Brain microvascular endothelial cell (primary cell): ENCODE results near the gene AFF3.

ENCODE experiments used
- DNase-seq: peaks from one replicate; pipeline ENCODE4 v3.0.0-alpha.2; 2020
- H3K27ac ChIP-seq: fragments of 250-450 bp; sonication (Bioruptor Pico); 2 replicates; pipeline ENCODE4 v1.5.1; 2020; ENCODE audit warnings: mild to moderate bottlenecking, moderate library complexity
- H3K27me3 ChIP-seq: fragments of 250-450 bp; sonication (Bioruptor Pico); replicated peaks from 2 replicates; pipeline ENCODE4 v1.5.1; 2020; ENCODE audit warnings: mild to moderate bottlenecking
- H3K36me3 ChIP-seq: fragments of 250-450 bp; sonication (Bioruptor Pico); replicated peaks from 2 replicates; pipeline ENCODE4 v1.5.1; 2020; ENCODE audit warnings: mild to moderate bottlenecking
- H3K4me3 ChIP-seq: 2 replicates; pipeline ENCODE4 v1.5.1; 2011; ENCODE audit warnings: low read depth, mild to moderate bottlenecking, control low read depth, low read length, moderate library complexity
- CTCF ChIP-seq: IDR thresholded peaks from 2 replicates; pipeline ENCODE4 v1.5.1; 2011; ENCODE audit warnings: low read depth, mild to moderate bottlenecking, moderate library complexity, low read length, control low read depth, inconsistent platforms; ENCODE audit errors: missing control alignments
- in situ Hi-C: cut with HindIII; loops from 2 replicates; pipeline ENCODE4 v1.10.0; 2017; ENCODE audit warnings: low sequenced_read_pairs, low pct_ligation_motif_present

The AFF3 gene

GRCh38 chr2:99811544-99811943 lies 330.8 kb downstream of the AFF3 start:
- in situ Hi-C loops = no loop called here
- H3K27ac ChIP-seq = peak overlapping the region; percentile 19
- H3K4me3 ChIP-seq = no peak overlapping the region
- H3K27me3 ChIP-seq = no peaks in the 10 kb centered on the region
- no peaks in the 10 kb centered on the region for H3K36me3 ChIP-seq
- no peak for TF ChIP-seq CTCF
- DNase-seq = peak; percentile 84

GRCh38 chr2:99810225-99810624 lies 332.2 kb downstream of the AFF3 start:
- in situ Hi-C loops = no loop called here
- Histone ChIP-seq H3K36me3 (no peaks in the 10 kb centered on the region), H3K27me3 (no peaks in the 10 kb centered on the region), H3K4me3 (no peak overlapping the region), H3K27ac (no peak overlapping the region)
- TF ChIP-seq CTCF = no peak
- DNase-seq = no peak

- Histone ChIP-seq H3K4me3 (no peak overlapping the region), H3K36me3 (no peaks in the 10 kb centered on the region), H3K27me3 (no peaks in the 10 kb centered on the region), H3K27ac (no peak overlapping the region)
- no peak for DNase-seq
- in situ Hi-C loops = no loop called here
- no peak for TF ChIP-seq CTCF
Observed at GRCh38 chr2:99809259-99809900, 333.0 kb downstream of the AFF3 start.

GRCh38 chr2:99808361-99809200 lies 333.8 kb downstream of the AFF3 start:
- in situ Hi-C loops = no loop called here
- no peak for DNase-seq
- Histone ChIP-seq H3K36me3 (no peaks in the 10 kb centered on the region), H3K27me3 (no peaks in the 10 kb centered on the region), H3K27ac (peak overlapping the region; percentile 7), H3K4me3 (no peak overlapping the region)
- TF ChIP-seq CTCF = no peak

GRCh38 chr2:99806758-99807157 lies 335.6 kb downstream of the AFF3 start:
- Histone ChIP-seq H3K27me3 (no peaks in the 10 kb centered on the region), H3K27ac (peak overlapping the region; percentile 39), H3K4me3 (no peak overlapping the region), H3K36me3 (no peaks in the 10 kb centered on the region)
- in situ Hi-C loops = no loop called here
- DNase-seq = peak; percentile 77
- TF ChIP-seq CTCF = no peak
